ENCODE measurements around the gene EXTL2. TPM values are rescaled to one million over a fixed set of nuclear protein-coding genes. Genes with fewer than 3 reads are reported as not detected.
A peak's percentile ranks its signal among the peaks of the same experiment; 100 is the strongest.

Gene EXTL2
- total RNA-seq, 2 donors from 2014 or later: 40.6 to 47.5 TPM

DNA sequence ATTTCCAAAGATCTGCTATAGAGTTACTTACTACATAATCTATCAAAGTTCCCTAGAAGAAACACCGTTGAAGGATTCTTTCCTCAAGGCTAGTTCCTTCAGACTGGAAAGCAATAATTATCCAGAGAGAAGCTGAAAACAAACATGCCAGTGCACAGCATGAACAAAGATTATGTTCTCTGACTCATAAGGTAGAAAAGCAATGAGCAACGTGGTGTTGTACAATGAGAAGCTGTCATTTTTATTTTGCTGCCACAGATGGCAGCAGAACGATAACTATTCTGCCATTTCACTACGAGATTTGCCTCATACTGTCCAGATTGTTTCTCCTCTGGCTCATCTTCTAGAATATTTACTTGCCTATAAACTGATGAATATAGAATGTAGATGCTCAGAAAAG is 10.7 kb downstream of the EXTL2 start:
- Histone ChIP-seq H3K27ac (ENCODE audit: low read depth, low read length) (no peak overlapping the region), H3K4me3 (ENCODE audit: low read length) (no peak overlapping the region), H3K9ac (ENCODE audit: extremely low read depth, low read length, poor library complexity, severe bottlenecking) (no peak overlapping the region), H3K4me1 (ENCODE audit: control insufficient read depth, insufficient read depth, low read length) (no peaks in the 10 kb centered on the region), H3K27me3 (ENCODE audit: control insufficient read depth, insufficient read depth, low read length, poor library complexity, severe bottlenecking) (no peaks in the 10 kb centered on the region), H3K36me3 (ENCODE audit: control insufficient read depth, insufficient read depth, low read length) (peaks cover 37% of the 10 kb centered on the region), H3K9me3 (ENCODE audit: control insufficient read depth, low read length) (peaks cover 13% of the 10 kb centered on the region)
- TF ChIP-seq, protein P1, sequence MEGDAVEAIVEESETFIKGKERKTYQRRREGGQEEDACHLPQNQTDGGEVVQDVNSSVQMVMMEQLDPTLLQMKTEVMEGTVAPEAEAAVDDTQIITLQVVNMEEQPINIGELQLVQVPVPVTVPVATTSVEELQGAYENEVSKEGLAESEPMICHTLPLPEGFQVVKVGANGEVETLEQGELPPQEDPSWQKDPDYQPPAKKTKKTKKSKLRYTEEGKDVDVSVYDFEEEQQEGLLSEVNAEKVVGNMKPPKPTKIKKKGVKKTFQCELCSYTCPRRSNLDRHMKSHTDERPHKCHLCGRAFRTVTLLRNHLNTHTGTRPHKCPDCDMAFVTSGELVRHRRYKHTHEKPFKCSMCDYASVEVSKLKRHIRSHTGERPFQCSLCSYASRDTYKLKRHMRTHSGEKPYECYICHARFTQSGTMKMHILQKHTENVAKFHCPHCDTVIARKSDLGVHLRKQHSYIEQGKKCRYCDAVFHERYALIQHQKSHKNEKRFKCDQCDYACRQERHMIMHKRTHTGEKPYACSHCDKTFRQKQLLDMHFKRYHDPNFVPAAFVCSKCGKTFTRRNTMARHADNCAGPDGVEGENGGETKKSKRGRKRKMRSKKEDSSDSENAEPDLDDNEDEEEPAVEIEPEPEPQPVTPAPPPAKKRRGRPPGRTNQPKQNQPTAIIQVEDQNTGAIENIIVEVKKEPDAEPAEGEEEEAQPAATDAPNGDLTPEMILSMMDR (conservative IDR thresholded peaks at IDR 0.05): no peak
- peaks cover 29% of the 10 kb centered on the region for H3K36me3 Mint-ChIP-seq (ENCODE audit: low read depth)
- no peaks in the 10 kb centered on the region for H3K27me3 Mint-ChIP-seq (ENCODE audit: insufficient read depth)
- no peak for DNase-seq
- peaks cover 12% of the 10 kb centered on the region for H3K9me3 Mint-ChIP-seq
- no peak overlapping the region for H3K4me3 Mint-ChIP-seq
- peaks cover 4% of the 10 kb centered on the region for H3K4me1 Mint-ChIP-seq
- WGBS, 2 experiments (ENCODE audit: insufficient coverage in 1 of 2, insufficient read length in 1 of 2): 94 to 95% methylated on average over 3 to 4 of the region's 4 CpGs
- H3K27ac Mint-ChIP-seq: no peak overlapping the region

DNA sequence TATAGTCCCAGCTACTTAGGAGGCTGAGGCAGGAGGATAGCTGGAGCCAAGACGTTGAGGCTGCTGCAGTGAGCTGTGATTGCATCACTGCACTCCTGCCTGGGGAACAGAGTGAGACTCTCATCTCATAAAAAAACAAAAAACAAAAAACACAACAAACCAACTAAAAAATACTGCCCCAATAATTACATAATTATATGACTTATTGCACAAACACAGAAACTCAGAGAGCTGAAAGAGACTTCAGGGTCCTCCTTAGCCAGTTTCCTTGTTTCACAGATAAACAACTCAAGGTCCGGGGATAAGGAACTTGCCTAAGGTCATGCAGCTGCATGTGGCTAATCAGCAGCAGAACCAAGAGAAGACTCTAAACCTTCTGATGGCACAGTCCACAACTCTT is 11.9 kb downstream of the EXTL2 start:
- WGBS, 2 experiments (ENCODE audit: insufficient coverage in 1 of 2, insufficient read length in 1 of 2): 80 to 86% methylated on average over 2 of the region's 2 CpGs
- Histone ChIP-seq H3K4me3 (ENCODE audit: low read length) (no peak overlapping the region), H3K27ac (ENCODE audit: low read depth, low read length) (no peak overlapping the region), H3K36me3 (ENCODE audit: control insufficient read depth, insufficient read depth, low read length) (peaks cover 26% of the 10 kb centered on the region), H3K9ac (ENCODE audit: extremely low read depth, low read length, poor library complexity, severe bottlenecking) (no peak overlapping the region), H3K9me3 (ENCODE audit: control insufficient read depth, low read length) (peaks cover under 1% of the 10 kb centered on the region), H3K4me1 (ENCODE audit: control insufficient read depth, insufficient read depth, low read length) (no peaks in the 10 kb centered on the region), H3K27me3 (ENCODE audit: control insufficient read depth, insufficient read depth, low read length, poor library complexity, severe bottlenecking) (no peaks in the 10 kb centered on the region)
- Mint-ChIP-seq H3K4me1 (peaks cover 4% of the 10 kb centered on the region), H3K9me3 (no peaks in the 10 kb centered on the region), H3K27me3 (ENCODE audit: insufficient read depth) (no peaks in the 10 kb centered on the region), H3K27ac (no peak overlapping the region), H3K4me3 (no peak overlapping the region), H3K36me3 (ENCODE audit: low read depth) (peaks cover 16% of the 10 kb centered on the region)
- DNase-seq: no peak
- TF ChIP-seq, protein P1 (conservative IDR thresholded peaks at IDR 0.05): no peak

DNA sequence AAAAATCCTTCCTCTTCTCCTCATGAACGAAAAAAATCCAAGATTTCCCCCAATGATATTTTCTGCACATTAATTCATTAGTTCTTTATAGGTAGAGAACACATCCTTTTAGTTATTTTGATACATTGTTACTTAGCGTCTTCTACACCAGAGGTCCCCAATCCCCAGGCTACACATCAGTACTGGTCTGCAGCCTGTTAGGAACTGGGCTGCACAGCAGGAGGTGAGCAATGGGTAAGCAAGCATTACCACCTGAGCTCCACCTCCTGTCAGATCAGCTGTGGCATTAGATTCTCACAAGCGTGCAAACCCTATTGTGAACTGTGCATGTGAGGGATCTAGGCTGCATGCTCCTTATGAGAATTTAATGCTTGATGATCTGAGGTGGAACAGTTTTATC is 13.0 kb downstream of the EXTL2 start:
- peaks cover 4% of the 10 kb centered on the region for H3K4me1 Mint-ChIP-seq
- H3K36me3 ChIP-seq (ENCODE audit: control insufficient read depth, insufficient read depth, low read length): peaks cover 29% of the 10 kb centered on the region
- peak; percentile 52 for DNase-seq
- peaks cover 11% of the 10 kb centered on the region for H3K36me3 Mint-ChIP-seq (ENCODE audit: low read depth)
- no peak overlapping the region for H3K4me3 ChIP-seq (ENCODE audit: low read length)
- H3K9ac ChIP-seq (ENCODE audit: extremely low read depth, low read length, poor library complexity, severe bottlenecking): no peak overlapping the region
- no peaks in the 10 kb centered on the region for H3K9me3 Mint-ChIP-seq
- H3K27me3 ChIP-seq (ENCODE audit: control insufficient read depth, insufficient read depth, low read length, poor library complexity, severe bottlenecking): no peaks in the 10 kb centered on the region
- no peak overlapping the region for H3K27ac ChIP-seq (ENCODE audit: low read depth, low read length)
- no peaks in the 10 kb centered on the region for H3K27me3 Mint-ChIP-seq (ENCODE audit: insufficient read depth)
- H3K27ac Mint-ChIP-seq: no peak overlapping the region
- H3K4me1 ChIP-seq (ENCODE audit: control insufficient read depth, insufficient read depth, low read length): no peaks in the 10 kb centered on the region
- 86 to 92% methylated on average over 2 of the region's 3 CpGs for WGBS, 2 experiments (ENCODE audit: insufficient coverage in 1 of 2, insufficient read length in 1 of 2)
- no peaks in the 10 kb centered on the region for H3K9me3 ChIP-seq (ENCODE audit: control insufficient read depth, low read length)
- TF ChIP-seq, protein P1 (conservative IDR thresholded peaks at IDR 0.05): no peak
- no peak overlapping the region for H3K4me3 Mint-ChIP-seq
